Measurements from ENCODE around the gene TMEM208. TPM values are rescaled to one million over a fixed set of nuclear protein-coding genes. Genes with fewer than 3 reads are reported as not detected.

TMEM208 gene
- total and polyA plus RNA-seq, 2 donors = 35.2 to 71.8 TPM

DNA sequence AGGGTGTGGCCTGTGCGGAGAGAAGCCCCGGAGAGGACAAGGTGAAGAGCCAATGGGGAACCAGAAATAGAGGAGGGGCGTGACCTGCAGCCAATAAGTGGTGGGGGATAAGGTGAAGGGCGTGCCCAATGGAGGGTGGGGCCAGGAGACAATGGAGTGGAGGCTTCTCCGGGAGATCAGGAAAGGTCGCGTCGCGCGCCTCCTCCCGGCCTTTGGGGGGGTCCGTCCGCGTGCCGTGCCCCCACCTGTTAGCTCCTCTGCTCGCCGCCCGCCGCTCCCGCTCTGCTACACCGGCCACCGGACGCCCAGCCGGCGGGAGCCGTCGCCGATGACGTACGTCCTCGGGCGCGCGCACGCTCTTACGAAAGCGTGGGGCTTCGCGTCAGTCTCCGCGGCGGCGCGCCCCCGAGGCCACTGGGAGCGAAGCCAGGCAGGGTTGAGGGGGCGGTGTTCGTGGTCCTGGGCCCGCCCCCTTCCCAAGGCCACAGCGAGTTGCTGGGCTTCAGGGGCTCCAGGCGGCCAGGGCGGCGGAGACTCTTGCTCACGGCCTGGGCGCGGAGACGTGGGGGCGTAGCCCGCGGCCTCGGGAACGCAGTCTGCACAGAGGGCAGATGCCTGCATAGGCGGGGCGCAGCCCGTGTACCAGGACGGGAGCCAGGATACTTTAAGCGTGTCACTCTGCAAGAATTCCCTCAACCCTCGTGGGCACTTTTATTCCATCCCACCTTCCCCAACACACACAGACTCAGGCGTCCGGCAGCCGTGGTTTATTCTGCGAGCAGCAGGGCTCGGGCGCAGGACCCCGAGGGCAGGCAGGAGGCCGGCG, 43.1 kb upstream of the TMEM208 start, which contains the start of gene MATCAP1:
MATCAP1 (minus strand) TSS at position 337 of the 826 bp plus-strand sequence. CDS start 3,353 bp downstream, outside the sequence.
- H3K27me3 ChIP-seq (ENCODE audit: control insufficient read depth in 2 of 2, insufficient read depth in 1 of 2, low read length in 1 of 2) = peaks cover 23 to 54% of the 10 kb centered on the region in 2 donors
- H3K9me3 ChIP-seq (ENCODE audit: control insufficient read depth in 2 of 2, insufficient read depth in 1 of 2, low read length in 1 of 2) = peaks cover 1 to 3% of the 10 kb centered on the region in 2 donors
- H3K4me1 ChIP-seq (ENCODE audit: control insufficient read depth in 2 of 2, insufficient read depth in 2 of 2, low read length in 2 of 2) = peaks cover 11 to 27% of the 10 kb centered on the region in 2 donors
- DNase-seq (ENCODE audit: low read depth in 6 of 9, low spot score in 9 of 9) = peak; percentile 87 to 99 (median 95)
- WGBS = under 1% methylated on average over 77 of the region's 77 CpGs
- H3K36me3 ChIP-seq (ENCODE audit: control insufficient read depth in 2 of 2, insufficient read depth in 2 of 2, low read length in 1 of 2) = no peaks in the 10 kb centered on the region
- peak within 1 kb of the TSS; percentile 86 to 94 for H3K27ac ChIP-seq (ENCODE audit: low read depth in 1 of 2, low read length in 1 of 2)
- H3K4me3 ChIP-seq (ENCODE audit: low read length in 2 of 2) = peak within 1 kb of the TSS; percentile 75 to 86

DNA sequence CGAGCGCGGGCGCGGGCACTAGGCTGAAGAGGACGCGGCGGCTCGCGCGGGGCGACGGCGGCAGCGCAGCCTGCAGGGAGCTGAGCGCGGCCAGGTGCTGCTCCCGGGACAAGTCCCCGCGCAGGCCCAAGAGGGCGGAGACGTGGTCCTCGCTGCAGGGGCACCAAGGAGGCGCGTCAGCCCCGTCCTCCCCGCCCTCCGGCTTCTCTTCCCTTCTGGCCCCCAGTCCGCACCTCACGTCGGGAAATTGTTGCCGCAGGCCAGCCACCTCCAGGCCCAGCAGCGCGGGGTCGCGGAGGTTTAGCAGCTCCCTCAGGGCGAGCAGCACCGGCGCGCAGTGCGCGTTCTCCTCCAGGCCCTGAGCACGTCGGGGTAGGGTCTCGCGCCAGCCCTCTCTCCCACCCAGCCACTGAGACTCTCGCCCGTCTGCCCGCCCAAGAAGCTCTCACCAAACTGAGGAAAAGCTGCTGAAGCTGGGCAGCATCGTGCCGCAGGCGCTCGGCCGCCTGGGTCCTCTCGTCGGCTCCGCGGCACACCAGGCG, 42.4 kb upstream of the TMEM208 start:
- Histone ChIP-seq H3K9me3 (ENCODE audit: control insufficient read depth in 2 of 2, insufficient read depth in 1 of 2, low read length in 1 of 2) (peaks cover 0 to 3% of the 10 kb centered on the region in 2 donors), H3K4me1 (ENCODE audit: control insufficient read depth in 2 of 2, insufficient read depth in 2 of 2, low read length in 2 of 2) (peaks cover 11 to 26% of the 10 kb centered on the region in 2 donors), H3K4me3 (ENCODE audit: low read length in 2 of 2) (peak overlapping the region; percentile 75 to 86), H3K36me3 (ENCODE audit: control insufficient read depth in 2 of 2, insufficient read depth in 2 of 2, low read length in 1 of 2) (no peaks in the 10 kb centered on the region), H3K27ac (ENCODE audit: low read depth in 1 of 2, low read length in 1 of 2) (peak overlapping the region in 1 of 2 donors; percentile 94), H3K27me3 (ENCODE audit: control insufficient read depth in 2 of 2, insufficient read depth in 1 of 2, low read length in 1 of 2) (peaks cover 18 to 50% of the 10 kb centered on the region in 2 donors)
- no peak for DNase-seq (ENCODE audit: low read depth in 6 of 9, low spot score in 9 of 9)
- whole genome bisulfite sequencing = 10% methylated on average over 59 of the region's 59 CpGs

DNA sequence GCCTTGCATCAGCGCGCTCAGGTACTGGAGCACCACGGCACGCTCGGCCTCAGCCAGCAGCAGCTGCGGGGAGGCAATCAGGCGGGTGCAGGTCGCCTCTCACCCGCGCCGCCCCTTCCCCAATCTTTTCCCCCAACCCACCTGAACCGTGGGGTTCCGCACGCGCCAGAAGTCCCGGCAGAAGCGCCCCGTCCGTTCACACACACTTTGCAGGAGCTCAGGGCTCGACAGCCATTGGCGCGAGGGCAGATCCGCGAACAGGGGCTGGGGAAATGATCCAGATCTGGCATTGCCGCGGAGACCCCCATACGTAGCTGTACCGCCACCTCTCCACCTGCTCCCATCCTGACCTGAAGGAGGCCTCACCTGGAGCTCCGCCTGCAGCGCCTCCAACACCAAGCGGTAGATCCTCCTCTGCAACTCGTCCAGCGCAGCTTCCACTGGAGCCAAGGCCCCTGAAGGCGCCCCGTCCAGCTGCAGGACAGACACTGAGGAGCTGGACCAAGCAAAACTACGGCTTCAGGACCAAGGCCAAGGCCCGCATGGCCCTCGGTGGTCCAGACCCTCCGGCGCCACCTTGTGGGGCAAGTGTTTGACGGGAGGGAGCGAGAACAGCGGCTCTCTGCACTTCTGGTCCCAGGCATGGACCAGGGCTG, 41.8 kb upstream of the TMEM208 start:
- WGBS = 19% methylated on average over 43 of the region's 43 CpGs
- peak in 7 of 9 donors; percentile 37 to 76 (median 64) for DNase-seq (ENCODE audit: low read depth in 6 of 9, low spot score in 9 of 9)
- no peak overlapping the region for H3K27ac ChIP-seq (ENCODE audit: low read depth in 1 of 2, low read length in 1 of 2)
- peaks cover 18 to 49% of the 10 kb centered on the region in 2 donors for H3K27me3 ChIP-seq (ENCODE audit: control insufficient read depth in 2 of 2, insufficient read depth in 1 of 2, low read length in 1 of 2)
- peaks cover 0 to 3% of the 10 kb centered on the region in 2 donors for H3K9me3 ChIP-seq (ENCODE audit: control insufficient read depth in 2 of 2, insufficient read depth in 1 of 2, low read length in 1 of 2)
- H3K36me3 ChIP-seq (ENCODE audit: control insufficient read depth in 2 of 2, insufficient read depth in 2 of 2, low read length in 1 of 2) = no peaks in the 10 kb centered on the region
- H3K4me1 ChIP-seq (ENCODE audit: control insufficient read depth in 2 of 2, insufficient read depth in 2 of 2, low read length in 2 of 2) = peaks cover 11 to 26% of the 10 kb centered on the region in 2 donors
- peak overlapping the region; percentile 75 to 86 for H3K4me3 ChIP-seq (ENCODE audit: low read length in 2 of 2)

DNA sequence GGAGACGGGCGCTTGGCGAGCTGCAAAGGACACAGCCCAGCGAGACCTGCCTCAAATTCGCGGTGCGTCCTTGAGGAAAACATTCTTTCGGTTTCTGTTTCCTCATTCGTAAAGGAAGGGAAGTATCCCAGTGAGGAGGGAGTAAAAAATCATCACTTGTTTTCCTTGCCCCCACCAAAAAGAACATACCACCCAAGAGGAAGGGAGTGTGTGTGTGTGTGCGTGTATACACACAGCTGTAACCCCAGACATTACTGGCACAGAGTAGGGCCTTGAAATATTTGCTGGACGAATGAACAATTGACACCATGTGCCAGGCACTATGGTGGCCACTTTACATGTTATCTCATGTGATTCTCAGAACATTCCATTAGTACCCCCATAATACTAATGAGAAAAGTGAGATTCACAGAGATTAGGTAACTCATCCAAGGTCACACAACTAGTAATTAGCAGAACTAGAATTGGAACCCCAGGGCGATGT, 41.2 kb upstream of the TMEM208 start:
- peaks cover 18 to 49% of the 10 kb centered on the region in 2 donors for H3K27me3 ChIP-seq (ENCODE audit: control insufficient read depth in 2 of 2, insufficient read depth in 1 of 2, low read length in 1 of 2)
- H3K4me3 ChIP-seq (ENCODE audit: low read length in 2 of 2) = peak overlapping the region in 1 of 2 donors; percentile 14
- peaks cover 0 to 3% of the 10 kb centered on the region in 2 donors for H3K9me3 ChIP-seq (ENCODE audit: control insufficient read depth in 2 of 2, insufficient read depth in 1 of 2, low read length in 1 of 2)
- no peak for DNase-seq (ENCODE audit: low read depth in 6 of 9, low spot score in 9 of 9)
- no peak overlapping the region for H3K27ac ChIP-seq (ENCODE audit: low read depth in 1 of 2, low read length in 1 of 2)
- WGBS = 14% methylated on average over 12 of the region's 12 CpGs
- H3K4me1 ChIP-seq (ENCODE audit: control insufficient read depth in 2 of 2, insufficient read depth in 2 of 2, low read length in 2 of 2) = peaks cover 11 to 26% of the 10 kb centered on the region in 2 donors
- no peaks in the 10 kb centered on the region for H3K36me3 ChIP-seq (ENCODE audit: control insufficient read depth in 2 of 2, insufficient read depth in 2 of 2, low read length in 1 of 2)

DNA sequence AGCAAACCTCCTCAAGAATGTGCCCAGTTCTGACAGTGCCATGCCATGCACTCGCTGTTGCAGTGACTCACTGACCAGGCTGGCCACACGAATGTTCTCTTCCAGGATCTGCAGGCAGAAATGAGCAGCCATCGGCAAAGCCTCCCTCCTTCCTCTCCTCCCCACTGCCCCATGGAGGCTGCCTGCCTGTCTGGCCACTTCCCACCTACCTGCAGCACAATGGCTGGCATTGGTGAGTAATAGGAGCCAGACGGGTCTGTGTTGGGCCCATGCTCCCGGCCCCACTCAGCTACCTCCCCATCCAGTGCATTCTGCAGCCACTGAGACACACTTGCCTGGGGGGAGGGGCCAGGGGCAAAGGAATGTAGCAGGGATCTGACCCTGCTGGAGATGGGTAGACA, 40.4 kb upstream of the TMEM208 start:
- no peak overlapping the region for H3K27ac ChIP-seq (ENCODE audit: low read depth in 1 of 2, low read length in 1 of 2)
- peaks cover 14 to 29% of the 10 kb centered on the region in 2 donors for H3K4me1 ChIP-seq (ENCODE audit: control insufficient read depth in 2 of 2, insufficient read depth in 2 of 2, low read length in 2 of 2)
- H3K9me3 ChIP-seq (ENCODE audit: control insufficient read depth in 2 of 2, insufficient read depth in 1 of 2, low read length in 1 of 2) = peaks cover 0 to 3% of the 10 kb centered on the region in 2 donors
- no peak overlapping the region for H3K4me3 ChIP-seq (ENCODE audit: low read length in 2 of 2)
- 83% methylated on average over 5 of the region's 5 CpGs for WGBS
- DNase-seq (ENCODE audit: low read depth in 6 of 9, low spot score in 9 of 9) = no peak
- peaks cover 18 to 49% of the 10 kb centered on the region in 2 donors for H3K27me3 ChIP-seq (ENCODE audit: control insufficient read depth in 2 of 2, insufficient read depth in 1 of 2, low read length in 1 of 2)
- H3K36me3 ChIP-seq (ENCODE audit: control insufficient read depth in 2 of 2, insufficient read depth in 2 of 2, low read length in 1 of 2) = no peaks in the 10 kb centered on the region

DNA sequence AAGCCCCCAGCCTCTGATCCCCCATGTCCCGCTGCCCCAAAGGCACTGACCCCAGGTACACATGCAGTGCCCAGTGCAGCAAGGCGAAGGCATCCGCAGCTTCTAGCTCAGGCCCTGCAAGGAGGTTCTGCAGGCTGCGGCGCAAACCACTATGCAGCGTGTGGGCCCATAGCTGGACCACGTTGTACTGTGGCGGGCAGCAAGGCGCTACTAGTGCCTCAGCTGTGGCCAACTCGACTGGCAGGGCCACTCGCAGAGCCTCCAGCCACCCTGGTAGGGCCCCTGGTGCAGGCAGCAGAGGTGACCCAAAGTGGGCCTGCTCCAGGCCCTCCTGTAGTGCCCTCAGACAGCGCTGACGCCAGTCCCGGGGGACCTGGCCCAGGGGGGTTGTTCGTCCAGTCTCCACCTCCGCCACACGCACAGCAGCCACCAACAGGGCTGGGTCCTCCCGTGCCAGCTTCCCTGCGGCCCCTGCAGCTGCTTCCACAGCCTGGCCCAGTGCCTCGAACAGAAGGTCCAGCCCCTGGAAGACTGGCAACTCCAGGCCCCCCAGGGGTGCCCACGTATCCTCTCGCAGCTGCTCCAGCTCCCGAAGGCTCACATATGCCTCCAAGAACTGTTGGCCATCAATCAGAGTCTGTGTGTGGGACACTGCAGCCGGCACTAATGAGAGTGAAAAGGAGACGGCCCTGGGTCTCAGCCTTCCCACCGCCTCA, 39.6 kb upstream of the TMEM208 start:
- H3K36me3 ChIP-seq (ENCODE audit: control insufficient read depth in 2 of 2, insufficient read depth in 2 of 2, low read length in 1 of 2) = no peaks in the 10 kb centered on the region
- WGBS = 94% methylated on average over 26 of the region's 26 CpGs
- no peak overlapping the region for H3K27ac ChIP-seq (ENCODE audit: low read depth in 1 of 2, low read length in 1 of 2)
- no peak for DNase-seq (ENCODE audit: low read depth in 6 of 9, low spot score in 9 of 9)
- peaks cover 17 to 30% of the 10 kb centered on the region in 2 donors for H3K4me1 ChIP-seq (ENCODE audit: control insufficient read depth in 2 of 2, insufficient read depth in 2 of 2, low read length in 2 of 2)
- H3K27me3 ChIP-seq (ENCODE audit: control insufficient read depth in 2 of 2, insufficient read depth in 1 of 2, low read length in 1 of 2) = peaks cover 18 to 49% of the 10 kb centered on the region in 2 donors
- no peak overlapping the region for H3K4me3 ChIP-seq (ENCODE audit: low read length in 2 of 2)
- peaks cover 0 to 3% of the 10 kb centered on the region in 2 donors for H3K9me3 ChIP-seq (ENCODE audit: control insufficient read depth in 2 of 2, insufficient read depth in 1 of 2, low read length in 1 of 2)

DNA sequence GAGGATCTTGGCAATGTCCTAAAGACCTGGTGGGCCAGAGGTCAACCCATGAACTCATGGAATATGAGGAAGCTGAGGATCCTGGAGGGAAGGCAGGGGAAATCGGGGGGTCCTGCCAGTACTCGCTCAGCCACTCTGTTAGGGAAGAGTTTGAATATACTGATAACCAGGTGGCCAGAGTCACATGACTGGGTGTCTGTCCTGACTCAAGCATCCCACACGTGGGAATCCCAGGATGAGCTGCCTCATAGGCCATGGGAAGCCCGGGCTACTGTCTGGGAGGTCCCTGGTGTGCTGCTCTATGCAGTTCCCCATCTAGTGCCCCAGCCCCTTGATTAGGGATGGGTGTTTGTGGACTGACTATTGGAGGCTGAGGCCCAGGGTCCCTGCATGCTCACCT, 38.6 kb upstream of the TMEM208 start:
- Histone ChIP-seq H3K4me3 (ENCODE audit: low read length in 2 of 2) (no peak overlapping the region), H3K27me3 (ENCODE audit: control insufficient read depth in 2 of 2, insufficient read depth in 1 of 2, low read length in 1 of 2) (peaks cover 18 to 49% of the 10 kb centered on the region in 2 donors), H3K27ac (ENCODE audit: low read depth in 1 of 2, low read length in 1 of 2) (no peak overlapping the region), H3K36me3 (ENCODE audit: control insufficient read depth in 2 of 2, insufficient read depth in 2 of 2, low read length in 1 of 2) (peaks cover 0 to 1% of the 10 kb centered on the region in 2 donors), H3K9me3 (ENCODE audit: control insufficient read depth in 2 of 2, insufficient read depth in 1 of 2, low read length in 1 of 2) (peaks cover 0 to 3% of the 10 kb centered on the region in 2 donors), H3K4me1 (ENCODE audit: control insufficient read depth in 2 of 2, insufficient read depth in 2 of 2, low read length in 2 of 2) (peaks cover 24 to 32% of the 10 kb centered on the region in 2 donors)
- DNase-seq (ENCODE audit: low read depth in 6 of 9, low spot score in 9 of 9) = no peak
- 91% methylated on average over 4 of the region's 4 CpGs for WGBS

DNA sequence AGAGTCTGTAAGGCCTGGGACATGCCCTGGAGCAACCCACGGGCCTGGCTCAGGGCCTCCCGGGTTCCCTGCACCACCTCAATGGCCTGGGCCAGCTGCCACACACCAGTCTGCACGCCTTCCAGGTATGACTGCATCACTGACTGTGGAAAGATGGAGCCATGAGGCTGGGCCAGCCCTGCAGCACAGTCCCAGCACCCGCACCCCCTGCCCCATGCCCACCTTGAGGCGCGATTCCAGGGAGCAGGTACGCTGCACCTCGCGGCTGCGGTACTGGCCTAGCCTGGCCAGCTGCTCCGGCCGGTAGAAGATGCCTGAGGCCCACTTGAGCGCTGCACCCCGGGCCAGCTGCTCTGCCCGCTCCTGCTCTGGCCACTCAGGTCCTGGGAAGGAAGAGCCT, 38.1 kb upstream of the TMEM208 start:
- peaks cover 0 to 3% of the 10 kb centered on the region in 2 donors for H3K9me3 ChIP-seq (ENCODE audit: control insufficient read depth in 2 of 2, insufficient read depth in 1 of 2, low read length in 1 of 2)
- 96% methylated on average over 15 of the region's 15 CpGs for whole genome bisulfite sequencing
- H3K27ac ChIP-seq (ENCODE audit: low read depth in 1 of 2, low read length in 1 of 2) = no peak overlapping the region
- peaks cover 18 to 49% of the 10 kb centered on the region in 2 donors for H3K27me3 ChIP-seq (ENCODE audit: control insufficient read depth in 2 of 2, insufficient read depth in 1 of 2, low read length in 1 of 2)
- H3K36me3 ChIP-seq (ENCODE audit: control insufficient read depth in 2 of 2, insufficient read depth in 2 of 2, low read length in 1 of 2) = peaks cover 0 to 6% of the 10 kb centered on the region in 2 donors
- DNase-seq (ENCODE audit: low read depth in 6 of 9, low spot score in 9 of 9) = no peak
- H3K4me3 ChIP-seq (ENCODE audit: low read length in 2 of 2) = no peak overlapping the region
- H3K4me1 ChIP-seq (ENCODE audit: control insufficient read depth in 2 of 2, insufficient read depth in 2 of 2, low read length in 2 of 2) = peaks cover 27 to 35% of the 10 kb centered on the region in 2 donors

Measured in thymus (tissue), 11 donors.